GM21515 (cell line): ENCODE measurements around the gene DDA1.
A peak's percentile ranks its signal among the peaks of the same experiment; 100 is the strongest.
"Not testable (repeated sequence)": the region's sequence is repeated elsewhere in the genome, so short reads cannot be mapped to it uniquely, and the experiment has no call there.

ENCODE experiments used
- ATAC-seq: cut with Tn5 transposase; IDR thresholded peaks from one replicate; pipeline ENCODE4 v1.9.1; 2021; ENCODE audit not compliant: unreplicated experiment

Gene DDA1

DNA sequence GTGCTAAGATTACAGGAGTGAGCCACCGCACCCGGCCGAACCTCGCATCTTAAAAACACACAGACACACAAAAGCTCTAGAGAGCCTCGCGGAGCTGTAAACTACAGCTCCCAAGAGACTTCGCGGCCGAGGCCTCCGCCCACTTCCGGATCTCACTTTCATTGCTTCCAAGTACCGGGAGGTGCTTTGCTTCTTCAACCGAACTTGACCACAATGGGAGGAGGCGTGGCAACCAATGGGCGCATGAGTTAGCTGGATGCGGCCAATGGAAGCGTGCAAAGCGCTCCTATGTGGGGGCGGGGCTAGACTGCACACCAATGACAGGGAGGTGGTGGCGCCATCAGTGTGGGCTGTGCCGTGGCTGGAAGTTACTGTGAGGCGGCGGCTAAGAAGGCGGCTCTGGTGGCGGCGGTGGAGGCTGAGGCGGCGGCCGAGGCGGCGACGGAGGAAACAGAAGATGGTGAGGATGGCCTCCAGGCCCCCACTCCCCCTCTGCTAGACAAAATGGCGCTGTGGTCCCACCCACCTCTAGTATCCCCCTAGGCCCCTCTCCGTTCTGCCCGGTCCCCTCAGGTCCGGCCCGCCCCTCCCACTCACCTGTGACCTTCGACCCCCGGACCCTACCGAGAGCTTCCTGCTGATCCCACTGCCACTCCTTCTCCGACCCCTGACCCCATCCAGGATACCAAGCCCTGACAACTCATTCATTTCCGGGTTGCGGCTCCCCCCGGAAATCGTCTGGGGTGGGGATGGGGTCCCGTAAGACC is at the start of gene DDA1:
Gene DDA1, plus strand, starts transcription at position 366 of the 767 bp plus-strand sequence. Its CDS starts 92 bp downstream, at position 458.
- ATAC-seq, result peak; percentile 50

DNA sequence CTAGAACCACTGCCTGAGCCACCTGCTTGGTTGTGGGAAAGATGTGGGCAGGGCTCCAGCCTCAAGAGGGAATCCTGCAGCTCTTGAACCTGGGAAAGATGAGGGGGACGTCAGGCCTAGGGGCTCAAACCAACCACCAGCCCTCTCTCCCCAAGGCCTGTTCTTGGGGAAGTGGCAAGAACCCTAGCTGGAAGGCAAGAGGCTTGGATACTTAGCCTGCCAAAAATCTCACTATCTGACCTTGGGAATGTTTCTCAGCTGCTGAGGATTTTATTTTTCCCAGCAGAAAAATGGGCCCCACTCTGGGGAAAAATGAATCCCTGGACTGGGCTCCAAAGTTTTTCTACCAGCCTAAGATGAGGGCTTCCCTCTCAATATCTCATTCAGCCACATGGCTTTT is 49.4 kb upstream of the DDA1 start:
- no peak for ATAC-seq

DNA sequence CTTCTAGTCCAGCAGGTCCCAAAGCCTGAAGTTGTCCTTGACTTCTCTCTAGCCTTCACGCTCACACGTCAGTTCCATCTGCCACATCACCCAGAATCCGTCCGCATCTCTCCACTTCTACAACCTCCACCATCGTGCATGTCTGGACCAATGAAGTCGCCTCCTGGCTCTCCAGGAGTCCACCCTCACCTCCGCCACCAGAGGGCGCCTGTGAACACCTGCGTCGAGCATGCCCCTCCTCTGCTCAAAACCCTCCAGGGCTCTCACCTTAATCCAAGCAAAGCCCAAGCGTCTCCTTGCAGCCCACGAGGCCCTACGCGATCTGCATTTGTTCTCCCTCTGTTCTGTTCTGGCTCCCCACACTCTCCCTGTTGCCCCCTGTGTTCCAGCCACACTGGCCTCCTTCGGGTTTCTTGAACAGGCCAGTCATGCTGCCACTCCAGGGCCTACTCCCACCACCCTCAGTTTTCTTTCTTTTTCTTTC is 48.5 kb upstream of the DDA1 start:
- ATAC-seq, result no peak

DNA sequence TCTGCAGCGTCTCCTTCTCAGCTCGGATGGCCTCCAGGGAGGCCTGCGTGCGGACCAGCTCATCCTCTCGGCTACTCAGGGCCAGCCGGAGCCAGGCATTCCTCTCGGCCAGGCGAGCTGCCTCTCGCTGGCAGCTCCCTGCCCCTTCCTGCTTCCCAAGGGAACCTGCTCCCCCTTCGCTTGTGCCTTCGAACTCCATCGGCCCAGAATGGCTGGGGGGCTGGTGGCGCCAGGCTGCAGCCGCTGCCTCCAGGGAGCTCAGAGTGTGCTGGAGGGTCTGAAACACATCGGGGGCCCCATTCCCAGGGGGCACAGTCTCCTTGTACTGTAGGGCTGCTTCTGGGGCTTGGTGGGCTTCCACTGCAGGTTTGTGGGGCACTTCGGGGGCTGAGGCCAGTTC is 46.8 kb upstream of the DDA1 start:
- no peak for ATAC-seq

DNA sequence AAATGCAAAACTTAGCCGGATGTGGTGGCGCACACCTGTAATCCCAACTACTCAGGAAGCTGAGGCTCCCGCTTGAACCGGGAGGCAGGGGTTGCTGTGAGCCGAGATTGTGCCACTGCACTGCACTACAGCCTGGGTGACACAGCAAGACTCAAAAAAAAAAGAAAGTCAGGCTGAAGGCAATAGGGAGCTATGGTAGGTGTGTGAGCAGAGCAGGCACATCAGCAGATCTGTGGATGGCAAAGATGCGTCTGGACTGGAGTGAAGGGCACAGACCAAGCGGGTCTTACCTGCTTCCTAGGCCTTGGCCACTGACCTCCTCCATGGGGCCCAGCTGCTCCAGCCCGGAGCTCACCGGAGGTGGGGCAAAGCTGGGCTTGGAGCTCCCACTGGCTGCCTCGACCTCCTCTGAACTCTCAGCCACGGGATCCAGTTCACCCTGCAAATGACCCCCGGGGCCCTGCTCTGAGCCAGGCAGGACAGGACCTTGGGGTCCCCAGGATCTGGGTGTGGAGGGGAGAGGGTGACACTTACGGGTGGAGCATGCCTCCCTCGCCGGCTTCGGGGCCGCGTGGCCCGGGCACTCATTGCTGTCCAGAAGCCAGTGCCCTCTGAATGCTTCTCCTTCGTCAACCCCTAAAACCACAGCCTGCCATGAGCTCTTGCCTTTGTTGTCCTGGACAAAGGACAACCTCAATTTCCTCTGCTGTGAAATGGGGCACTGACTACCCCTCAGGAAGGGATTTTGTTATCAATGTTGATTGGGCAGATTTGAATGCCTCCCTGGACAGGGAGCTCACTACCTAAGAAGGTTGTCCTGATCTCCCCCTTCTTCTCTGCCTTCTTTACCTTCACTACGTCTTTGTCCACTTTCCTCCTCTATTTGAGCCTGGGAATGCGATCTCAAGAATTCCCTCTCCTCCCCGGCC is 45.4 kb upstream of the DDA1 start:
- ATAC-seq, result no peak

DNA sequence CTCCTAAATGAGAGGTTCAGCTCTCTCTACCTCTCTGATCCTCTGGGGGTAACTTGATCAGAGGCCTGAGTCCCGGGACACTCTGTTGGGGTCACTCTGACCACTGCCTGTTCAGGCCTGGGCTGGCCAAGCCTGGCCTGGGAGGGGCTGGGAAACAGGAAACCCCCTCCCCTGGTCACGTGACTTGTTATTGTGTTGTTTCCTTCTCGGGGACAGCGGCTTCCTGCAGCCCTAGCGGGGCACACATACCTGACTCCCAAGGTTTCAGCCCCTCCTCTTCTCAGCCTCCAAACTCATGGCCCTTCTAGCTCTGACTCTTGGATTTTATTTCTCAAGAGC is 44.8 kb upstream of the DDA1 start, which contains the start of gene USHBP1:
Gene USHBP1, minus strand, starts transcription at position 105 of the 339 bp plus-strand sequence. CDS start 446 bp downstream, outside the sequence.
- no peak for ATAC-seq

DNA sequence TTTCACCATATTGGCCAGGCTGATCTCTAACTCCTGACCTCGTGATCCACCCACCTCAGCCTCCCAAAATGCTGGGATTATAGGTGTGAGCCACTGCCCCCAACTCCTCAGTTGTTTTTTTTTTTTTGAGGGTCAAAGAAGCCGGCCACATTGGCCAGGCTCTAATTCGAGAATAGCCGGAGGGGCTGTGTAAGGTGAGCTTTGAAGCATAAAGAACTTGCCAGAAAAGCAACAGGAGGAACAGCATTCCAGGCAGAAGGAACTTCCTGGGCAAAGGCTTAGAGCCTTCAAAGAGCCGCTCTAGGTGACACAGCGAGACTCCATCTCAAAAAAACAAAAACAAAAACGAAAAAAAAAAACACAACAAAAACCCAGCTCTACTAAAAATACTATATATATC is 43.3 kb upstream of the DDA1 start:
- no peak for ATAC-seq

DNA sequence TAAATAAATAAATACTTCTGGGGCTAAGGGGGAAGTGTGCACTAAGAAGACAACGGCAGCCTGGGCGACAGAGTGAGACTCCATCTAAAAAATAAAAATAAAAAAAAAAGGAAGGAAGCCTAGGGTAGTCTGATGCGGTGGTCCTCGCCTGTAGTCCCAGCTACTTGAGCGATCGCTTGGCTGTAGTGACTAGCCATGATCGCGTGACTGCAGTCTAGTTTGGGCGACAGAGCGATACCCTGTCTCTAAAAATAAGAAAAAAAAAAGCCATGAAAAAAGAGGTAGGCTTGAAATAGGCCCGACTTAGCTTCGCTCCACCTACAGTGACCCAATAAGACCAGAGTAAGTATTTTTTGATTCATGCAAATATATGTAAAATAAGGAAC is 42.8 kb upstream of the DDA1 start:
- ATAC-seq, result peak; percentile 21

DNA sequence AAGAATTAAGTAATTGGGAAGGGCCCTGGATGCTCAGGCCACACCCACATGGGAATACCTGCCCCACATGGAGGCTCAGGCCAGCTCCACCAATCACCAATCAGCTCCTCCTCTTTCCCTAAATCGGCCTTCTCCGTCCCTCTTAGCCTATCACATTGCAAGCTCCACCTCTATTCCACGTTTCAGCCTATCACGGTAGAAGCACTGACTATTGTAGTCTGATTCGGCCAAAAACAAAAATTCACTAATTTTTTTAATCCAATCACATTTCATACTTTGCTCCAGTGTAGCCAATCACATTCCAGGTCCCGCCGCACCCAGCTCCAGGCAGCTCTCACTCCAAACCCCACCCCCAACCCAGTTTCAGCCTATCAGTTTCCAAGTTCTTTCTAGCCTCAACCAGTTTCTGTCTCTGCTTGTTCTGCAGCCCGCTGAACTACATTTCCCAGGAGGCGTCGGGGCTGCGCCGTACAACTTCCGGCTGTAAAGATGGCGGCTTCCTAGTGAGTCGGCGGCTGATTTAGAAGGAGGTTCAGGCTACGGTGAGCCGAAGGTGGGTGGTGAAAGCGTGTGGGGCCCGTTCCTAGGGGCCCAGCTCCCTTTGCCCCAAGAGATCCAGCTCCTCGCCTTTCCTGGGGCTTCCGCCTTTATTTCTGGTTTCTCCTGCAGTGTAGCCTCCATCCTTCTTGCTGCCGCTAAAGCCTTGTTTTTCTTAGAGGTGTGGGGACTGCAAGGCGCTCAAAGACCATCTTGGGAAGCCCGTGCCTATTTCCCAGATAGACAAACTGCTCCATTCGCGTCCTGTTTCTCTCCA is 42.2 kb upstream of the DDA1 start, which contains the start of gene BABAM1:
Gene BABAM1, plus strand, starts transcription at position 469 of the 814 bp plus-strand sequence. CDS start 1,364 bp downstream, outside the sequence.
- peak; percentile 82 for ATAC-seq

DNA sequence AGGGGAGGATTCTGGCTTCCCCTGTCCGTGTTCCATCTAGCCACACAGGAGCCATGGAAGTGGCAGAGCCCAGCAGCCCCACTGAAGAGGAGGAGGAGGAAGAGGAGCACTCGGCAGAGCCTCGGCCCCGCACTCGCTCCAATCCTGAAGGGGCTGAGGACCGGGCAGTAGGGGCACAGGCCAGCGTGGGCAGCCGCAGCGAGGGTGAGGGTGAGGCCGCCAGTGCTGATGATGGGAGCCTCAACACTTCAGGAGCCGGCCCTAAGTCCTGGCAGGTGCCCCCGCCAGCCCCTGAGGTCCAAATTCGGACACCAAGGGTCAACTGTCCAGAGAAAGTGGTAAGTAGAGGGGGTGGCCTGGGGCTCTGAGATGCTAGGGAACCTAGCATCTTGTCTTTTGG is 40.6 kb upstream of the DDA1 start:
- ATAC-seq, result no peak

DNA sequence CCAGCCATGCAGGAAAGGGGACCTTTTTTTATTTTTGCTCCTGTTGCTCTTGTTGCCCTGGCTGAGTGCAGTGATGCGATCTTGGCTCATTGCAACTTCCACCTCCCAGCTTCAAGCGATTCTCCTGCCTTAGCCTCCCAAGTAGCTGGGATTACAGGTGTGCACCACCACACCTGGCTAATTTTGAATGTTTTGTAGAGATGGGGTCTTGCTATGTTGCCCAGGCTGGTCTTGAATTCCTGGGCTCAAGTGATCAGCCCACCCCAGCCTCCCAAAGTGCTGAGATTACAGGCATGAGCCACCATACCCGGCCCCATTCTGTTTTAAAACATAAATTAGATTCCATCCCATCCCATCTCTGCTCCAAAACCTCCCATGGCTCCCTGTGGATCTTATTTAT is 34.5 kb upstream of the DDA1 start:
- not testable (repeated sequence) for ATAC-seq

DNA sequence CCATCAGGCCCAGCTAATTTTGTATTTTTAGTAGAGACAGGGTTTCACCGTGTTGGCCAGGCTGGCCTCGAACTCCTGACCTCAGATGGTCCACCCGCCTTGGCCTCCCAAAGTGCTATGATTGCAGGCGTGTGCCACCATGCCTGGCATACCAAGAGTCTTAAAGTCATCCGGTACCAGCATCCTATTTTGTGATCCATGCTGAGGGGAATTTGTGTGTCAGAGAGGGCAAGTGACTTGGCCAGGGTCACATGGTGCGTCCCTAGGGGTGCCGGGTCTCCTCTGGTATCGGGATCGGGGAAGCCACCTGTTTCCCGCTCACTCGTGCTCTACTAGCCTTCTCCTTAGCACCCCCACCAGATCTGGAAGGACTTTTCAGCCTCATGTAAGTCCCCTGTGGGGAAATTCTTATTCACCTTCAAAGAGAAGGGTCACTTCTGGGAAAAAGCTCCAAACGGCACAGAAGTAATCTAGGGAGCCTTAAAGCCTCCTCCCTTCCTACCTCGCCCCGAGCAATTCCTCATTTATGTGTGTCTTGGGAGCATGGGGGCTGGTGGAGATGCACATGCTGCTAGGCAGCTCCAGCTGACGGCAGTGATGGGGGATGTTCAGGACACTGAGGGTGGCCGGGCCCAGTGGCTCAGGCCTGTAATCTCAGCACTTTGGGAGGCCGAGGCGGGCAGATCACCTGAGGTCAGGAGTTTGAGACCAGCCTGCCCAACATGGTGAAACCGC is 33.8 kb upstream of the DDA1 start:
- no peak for ATAC-seq

DNA sequence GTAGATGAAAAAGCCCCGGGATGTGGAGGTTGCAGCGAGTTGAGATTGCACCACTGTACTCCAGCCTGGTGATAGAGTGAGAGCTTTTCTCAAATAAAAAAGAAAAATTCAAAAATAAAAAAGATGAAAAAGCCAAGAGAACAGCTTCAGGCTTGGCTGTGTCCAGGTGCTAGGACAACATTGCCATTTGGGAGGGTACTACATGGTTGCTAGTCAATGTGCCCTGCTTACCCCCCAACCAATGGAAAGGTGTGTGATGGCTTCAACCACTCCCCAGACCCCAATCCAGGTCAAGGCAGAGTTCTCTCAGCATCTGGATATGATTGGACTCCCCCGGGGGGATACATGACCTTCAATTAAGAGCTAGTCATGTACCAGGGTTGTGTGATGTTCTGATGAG is 29.9 kb upstream of the DDA1 start:
- no peak for ATAC-seq

DNA sequence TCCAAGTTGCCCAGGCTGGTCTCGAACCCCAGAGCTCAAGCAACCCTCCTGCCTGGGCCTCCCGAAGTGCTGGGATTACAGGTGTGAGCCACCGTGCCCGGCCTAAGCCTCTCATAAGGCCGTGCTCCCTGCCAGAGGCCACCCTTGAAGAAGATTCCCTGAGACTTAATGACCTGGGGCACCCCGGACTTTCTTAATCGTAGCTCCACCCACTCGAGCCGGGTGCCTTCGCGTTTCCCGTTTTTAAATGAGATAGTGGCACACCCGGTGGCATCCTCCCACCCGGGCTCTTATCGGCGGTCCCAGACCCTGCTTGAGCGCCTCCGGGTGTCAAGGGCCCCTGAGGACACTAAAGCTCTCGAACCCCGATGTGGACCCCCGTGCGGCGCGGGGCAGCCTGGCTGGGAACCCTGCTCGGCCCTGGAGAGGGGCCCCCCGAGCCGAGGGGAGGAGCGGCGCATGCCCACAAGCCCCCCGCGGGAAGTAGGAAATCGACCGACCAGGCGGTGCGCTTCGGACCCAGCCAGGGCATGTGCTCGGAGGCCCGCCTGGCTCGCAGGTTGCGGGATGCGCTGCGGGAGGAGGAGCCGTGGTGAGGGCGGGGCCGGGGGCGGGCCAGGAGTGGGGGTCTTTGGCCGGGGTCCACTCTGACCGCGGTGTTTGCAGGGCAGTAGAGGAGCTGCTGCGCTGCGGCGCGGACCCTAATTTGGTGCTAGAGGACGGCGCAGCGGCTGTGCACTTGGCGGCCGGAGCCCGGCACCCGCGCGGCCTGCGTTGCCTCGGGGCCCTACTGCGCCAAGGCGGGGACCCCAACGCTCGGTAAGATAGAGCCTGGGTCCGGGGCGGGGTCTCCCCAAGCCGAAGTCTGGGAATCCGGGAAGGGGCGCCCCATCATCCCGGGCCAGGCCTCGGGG is 27.7 kb upstream of the DDA1 start, which contains the start of gene ANKLE1:
Gene ANKLE1, plus strand, starts transcription at position 511 of the 914 bp plus-strand sequence. Its CDS starts 20 bp downstream, at position 531.
- ATAC-seq, result no peak

DNA sequence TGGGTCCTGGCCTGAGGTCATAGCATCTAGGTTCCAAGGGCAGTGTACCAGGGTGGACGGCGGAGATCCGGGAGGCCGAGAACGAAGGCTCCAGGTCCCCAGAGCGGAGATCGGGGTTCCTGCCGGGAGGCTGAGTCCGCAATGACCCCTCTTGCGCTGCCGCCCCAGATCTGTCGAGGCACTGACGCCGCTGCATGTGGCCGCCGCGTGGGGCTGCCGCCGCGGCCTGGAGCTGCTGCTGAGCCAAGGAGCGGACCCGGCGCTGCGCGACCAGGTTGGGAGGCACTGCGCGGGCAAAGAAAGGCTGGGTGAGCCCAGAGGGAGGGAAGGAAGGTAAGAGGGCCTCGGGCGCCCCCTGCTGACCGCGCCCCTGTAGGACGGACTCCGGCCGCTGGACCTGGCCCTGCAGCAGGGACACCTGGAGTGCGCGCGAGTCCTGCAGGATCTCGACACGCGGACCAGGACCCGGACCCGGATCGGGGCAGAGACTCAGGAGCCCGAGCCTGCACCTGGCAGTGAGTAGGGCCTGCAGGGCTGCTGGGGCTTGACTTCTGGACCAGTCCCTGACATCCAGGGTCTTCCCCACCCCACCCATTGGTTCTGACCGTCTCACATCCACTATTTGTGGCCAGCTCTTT is 26.8 kb upstream of the DDA1 start:
- ATAC-seq, result peak; percentile 56

DNA sequence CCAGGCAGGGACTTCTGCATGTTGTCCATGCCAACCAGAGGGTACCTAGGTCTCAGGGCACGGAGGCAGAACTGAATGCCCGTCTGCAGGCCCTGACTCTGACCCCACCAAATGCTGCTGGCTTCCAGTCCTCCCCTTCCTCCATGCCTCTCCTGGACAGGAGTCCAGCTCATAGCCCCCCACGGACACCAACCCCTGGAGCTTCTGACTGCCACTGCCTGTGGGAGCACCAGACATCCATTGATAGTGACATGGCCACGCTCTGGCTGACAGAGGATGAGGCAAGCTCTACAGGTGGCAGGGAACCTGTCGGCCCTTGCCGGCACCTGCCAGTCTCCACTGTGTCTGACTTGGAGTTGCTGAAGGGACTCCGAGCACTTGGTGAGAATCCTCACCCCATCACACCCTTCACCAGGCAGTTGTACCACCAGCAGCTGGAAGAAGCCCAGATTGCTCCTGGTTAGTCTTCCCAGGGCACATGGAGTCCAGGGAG is 25.8 kb upstream of the DDA1 start:
- no peak for ATAC-seq

DNA sequence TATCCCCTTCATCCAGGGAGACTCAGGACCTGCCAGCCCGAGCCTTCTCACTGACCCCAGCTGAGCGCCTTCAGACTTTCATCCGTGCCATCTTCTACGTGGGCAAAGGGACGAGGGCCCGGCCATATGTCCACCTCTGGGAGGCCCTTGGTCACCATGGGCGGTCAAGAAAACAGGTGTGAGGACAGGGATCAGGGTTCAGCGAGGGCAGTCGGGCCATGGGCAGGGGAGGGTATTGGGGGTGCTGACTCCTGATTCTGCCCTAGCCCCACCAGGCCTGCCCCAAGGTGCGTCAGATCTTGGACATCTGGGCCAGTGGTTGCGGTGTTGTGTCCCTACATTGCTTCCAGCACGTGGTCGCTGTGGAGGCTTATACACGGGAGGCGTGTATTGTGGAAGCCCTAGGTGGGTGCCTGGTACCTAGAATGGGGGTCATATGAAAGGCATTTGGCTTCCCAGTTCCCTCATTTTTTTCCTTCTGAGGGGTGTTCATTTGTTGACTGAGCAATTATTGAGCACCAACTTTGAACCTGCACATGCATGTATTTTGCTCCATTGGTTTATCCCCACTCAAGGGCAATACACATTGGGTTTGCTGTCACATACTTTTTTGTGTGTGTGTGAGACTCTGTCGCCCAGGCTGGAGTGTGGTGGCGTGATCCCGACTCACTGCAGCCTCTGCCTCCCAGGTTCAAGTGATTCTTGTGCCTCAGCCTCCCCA is 23.8 kb upstream of the DDA1 start:
- no peak for ATAC-seq

DNA sequence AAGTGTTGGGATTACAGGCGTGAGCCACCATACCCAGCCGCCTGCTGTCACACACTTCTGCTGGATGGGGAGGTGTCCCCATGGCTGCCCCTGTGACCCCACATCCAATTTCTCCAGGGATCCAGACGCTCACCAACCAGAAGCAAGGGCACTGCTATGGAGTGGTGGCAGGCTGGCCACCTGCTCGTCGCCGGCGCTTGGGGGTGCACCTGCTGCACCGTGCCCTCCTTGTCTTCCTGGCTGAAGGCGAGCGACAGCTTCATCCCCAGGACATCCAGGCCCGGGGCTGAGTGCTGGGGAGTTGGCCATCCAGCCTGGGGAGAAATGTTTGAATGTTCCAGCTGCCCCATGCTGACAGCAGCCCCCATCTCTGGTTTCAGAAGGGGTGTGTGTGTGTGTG is 23.1 kb upstream of the DDA1 start:
- ATAC-seq, result no peak
